ENCODE data around the gene ABHD4. TPM values are rescaled to one million over a fixed set of nuclear protein-coding genes. Genes with fewer than 3 reads are reported as not detected.

The ABHD4 gene
- total and polyA plus RNA-seq, 10 of the 15 experiments (the other 5 are each of a cell fraction or from before 2014, with no cell fraction given): 5.4 to 28.7 (median 10.8) TPM

DNA sequence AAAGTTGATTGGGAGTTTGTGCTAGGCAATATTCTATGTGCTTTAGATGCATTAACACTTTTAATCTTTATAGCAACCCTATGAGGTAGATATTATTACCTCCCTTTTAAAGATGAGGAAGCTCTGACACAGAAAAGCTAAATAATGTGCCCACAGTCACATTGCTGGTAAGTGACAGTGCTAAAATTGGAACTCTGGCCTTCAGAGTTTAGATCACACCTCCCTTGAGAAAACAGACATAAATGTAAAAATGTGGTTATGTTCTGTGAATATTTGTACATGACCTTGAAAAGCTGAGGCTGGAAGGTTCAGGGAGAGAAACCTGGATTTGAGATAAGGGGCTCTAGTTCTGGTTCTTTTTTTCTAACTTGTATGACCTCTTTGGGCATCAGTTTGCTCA lies 1.9 kb downstream of the ABHD4 start:
- Histone ChIP-seq H4K20me1 (ENCODE audit: control insufficient read depth, insufficient read depth) (no peaks in the 10 kb centered on the region), H3K79me2 (ENCODE audit: control insufficient read depth, insufficient read depth, low read length) (no peaks in the 10 kb centered on the region), H2AFZ (ENCODE audit: control insufficient read depth, low read depth, low read length) (no peak overlapping the region), H3K4me3 (peak overlapping the region; percentile 94; the same call in 1 of the 2 replicates), H3K36me3 (ENCODE audit: control insufficient read depth in 2 of 2, insufficient read depth in 2 of 2, low read length in 1 of 2) (peaks cover 0 to 2% of the 10 kb centered on the region in 2 experiments; a peak in 2 of 4 replicates), H3K27ac (ENCODE audit: control insufficient read depth, insufficient read depth) (no peak overlapping the region), H3K9ac (ENCODE audit: control insufficient read depth, insufficient read depth, low read length) (no peak overlapping the region), H3K4me2 (ENCODE audit: control insufficient read depth, insufficient read depth) (peak overlapping the region; percentile 98; the same call in 1 of the 2 replicates), H3K4me1 (ENCODE audit: control insufficient read depth, insufficient read depth, low read length) (peaks cover 19% of the 10 kb centered on the region), H3K27me3 (replicated peaks in 1 of 2; ENCODE audit: control insufficient read depth in 2 of 2, insufficient read depth in 2 of 2, low read length in 1 of 2) (no peaks in the 10 kb centered on the region), H3K9me3 (replicated peaks; ENCODE audit: control insufficient read depth, insufficient read depth, low read length) (no peaks in the 10 kb centered on the region)
- no peak for FAIRE-seq
- ChIA-PET RAD21 (ENCODE audit: unreplicated experiment) (interaction anchor here (0.7 to 5.7 kb wide), 12 partner anchors 11 to 470 kb away, joined by 3 to 53 read pairs (median 4); partner anchors contain the start of genes DAD1 and OXA1L), POLR2A (interaction anchor here (0.6 to 6.0 kb wide), 5 partner anchors 13 to 1184 kb away, joined by 3 to 91 read pairs (median 5); partner anchors contain the start of genes DAD1 and OXA1L), CTCF (interaction anchor here (0.6 to 5.5 kb wide), 12 partner anchors 12 to 271 kb away, joined by 3 to 58 read pairs (median 3); partner anchors contain the start of genes DAD1 and OXA1L), SMC1A (ENCODE audit: uncharacterized antibody, unreplicated experiment) (interaction anchor here (0.6 to 7.4 kb wide), 12 partner anchors 13 to 407 kb away, joined by 3 to 72 read pairs (median 4); partner anchors contain the start of gene DAD1)
- no peak for DNase-seq (ENCODE audit: low read depth, low spot score)
- TF ChIP-seq MEF2A (IDR thresholded peaks at IDR 0.05; ENCODE audit: insufficient read depth, low read depth, low read length): 0 out of 2 replicates have a peak, but pooled peaks have one; percentile 30
- TF ChIP-seq, protein P1, sequence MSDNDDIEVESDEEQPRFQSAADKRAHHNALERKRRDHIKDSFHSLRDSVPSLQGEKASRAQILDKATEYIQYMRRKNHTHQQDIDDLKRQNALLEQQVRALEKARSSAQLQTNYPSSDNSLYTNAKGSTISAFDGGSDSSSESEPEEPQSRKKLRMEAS (IDR thresholded peaks at IDR 0.05; ENCODE audit: low read depth, low read length): 0 out of 2 replicates have a peak, but pooled peaks have one; percentile 29
- TF ChIP-seq MXI1 (IDR thresholded peaks at IDR 0.05; ENCODE audit: low read depth, low read length): peak; percentile 70; the same call in 1 of the 2 replicates
- TF ChIP-seq ZSCAN29 (IDR thresholded peaks at IDR 0.05): no peak
- peak; percentile 56 for TF ChIP-seq MEF2B (IDR thresholded peaks at IDR 0.05; ENCODE audit: partially characterized antibody, poor library complexity, severe bottlenecking)
- TF ChIP-seq, protein P2, sequence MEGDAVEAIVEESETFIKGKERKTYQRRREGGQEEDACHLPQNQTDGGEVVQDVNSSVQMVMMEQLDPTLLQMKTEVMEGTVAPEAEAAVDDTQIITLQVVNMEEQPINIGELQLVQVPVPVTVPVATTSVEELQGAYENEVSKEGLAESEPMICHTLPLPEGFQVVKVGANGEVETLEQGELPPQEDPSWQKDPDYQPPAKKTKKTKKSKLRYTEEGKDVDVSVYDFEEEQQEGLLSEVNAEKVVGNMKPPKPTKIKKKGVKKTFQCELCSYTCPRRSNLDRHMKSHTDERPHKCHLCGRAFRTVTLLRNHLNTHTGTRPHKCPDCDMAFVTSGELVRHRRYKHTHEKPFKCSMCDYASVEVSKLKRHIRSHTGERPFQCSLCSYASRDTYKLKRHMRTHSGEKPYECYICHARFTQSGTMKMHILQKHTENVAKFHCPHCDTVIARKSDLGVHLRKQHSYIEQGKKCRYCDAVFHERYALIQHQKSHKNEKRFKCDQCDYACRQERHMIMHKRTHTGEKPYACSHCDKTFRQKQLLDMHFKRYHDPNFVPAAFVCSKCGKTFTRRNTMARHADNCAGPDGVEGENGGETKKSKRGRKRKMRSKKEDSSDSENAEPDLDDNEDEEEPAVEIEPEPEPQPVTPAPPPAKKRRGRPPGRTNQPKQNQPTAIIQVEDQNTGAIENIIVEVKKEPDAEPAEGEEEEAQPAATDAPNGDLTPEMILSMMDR (IDR thresholded peaks at IDR 0.05 in 2 of 3, conservative IDR thresholded peaks at IDR 0.05 in 1 of 3; ENCODE audit: control insufficient read depth in 2 of 3, extremely low read depth in 1 of 3, insufficient read depth in 1 of 3, low read depth in 3 of 3, low read length in 3 of 3): no peak
- TF ChIP-seq POLR2A (IDR thresholded peaks at IDR 0.05; ENCODE audit: low read depth, low read length): no peak
- TF ChIP-seq EED (IDR thresholded peaks at IDR 0.05; ENCODE audit: low read depth): no peak
- in situ Hi-C loops (cut with MboI) (no loop called here), intact Hi-C loops (cut with micrococcal nuclease; ENCODE audit: unreplicated experiment) (no loop called here)
- BruUV-seq (replicated peaks): no TSS peak
- no peak for ATAC-seq
